ENCODE results near the gene PASK.

The PASK gene

GRCh38 chr2:241112046-241112445 lies 37.2 kb downstream of the PASK start:
- H3K4me3 ChIP-seq (ENCODE audit: low read depth, low read length) = no peak overlapping the region
- no peak for TF ChIP-seq CTCF (IDR thresholded peaks at IDR 0.05; ENCODE audit: borderline replicate concordance, insufficient read depth, low read depth, low read length)

- TF ChIP-seq CTCF (IDR thresholded peaks at IDR 0.05; ENCODE audit: borderline replicate concordance, insufficient read depth, low read depth, low read length) = no peak
- peak overlapping the region; percentile 26 for H3K4me3 ChIP-seq (ENCODE audit: low read depth, low read length)
Measured at GRCh38 chr2:241111440-241111805, 37.8 kb downstream of the PASK start.

GRCh38 chr2:241110607-241111439 lies 38.4 kb downstream of the PASK start:
- H3K4me3 ChIP-seq (ENCODE audit: low read depth, low read length) = peak overlapping the region; percentile 32
- TF ChIP-seq CTCF (IDR thresholded peaks at IDR 0.05; ENCODE audit: borderline replicate concordance, insufficient read depth, low read depth, low read length) = no peak

- peak overlapping the region; percentile 5 for H3K4me3 ChIP-seq (ENCODE audit: low read depth, low read length)
- TF ChIP-seq CTCF (IDR thresholded peaks at IDR 0.05; ENCODE audit: borderline replicate concordance, insufficient read depth, low read depth, low read length) = no peak
Measured at GRCh38 chr2:241110089-241110606, 39.1 kb downstream of the PASK start.

- no peak overlapping the region for H3K4me3 ChIP-seq (ENCODE audit: low read depth, low read length)
- TF ChIP-seq CTCF (IDR thresholded peaks at IDR 0.05; ENCODE audit: borderline replicate concordance, insufficient read depth, low read depth, low read length) = no peak
Measured at GRCh38 chr2:241109210-241110088, 39.8 kb downstream of the PASK start.

GRCh38 chr2:241108271-241109209 lies 40.7 kb downstream of the PASK start:
- no peak overlapping the region for H3K4me3 ChIP-seq (ENCODE audit: low read depth, low read length)
- TF ChIP-seq CTCF (IDR thresholded peaks at IDR 0.05; ENCODE audit: borderline replicate concordance, insufficient read depth, low read depth, low read length) = no peak

All from GM12875 (cell line).